PC-9 (cell line): ENCODE results near the gene DENND4A.

Experiments
- EZH2 ChIP-seq: fragments of 200-600 bp; sonication (generic); IDR thresholded peaks from 2 replicates; pipeline ENCODE4 v1.8.0; 2017; ENCODE audit warnings: antibody characterized with exemption, low read depth
- TF ChIP-seq, protein P1 (sequence below): fragments of 200-600 bp; sonication (generic); conservative IDR thresholded peaks from 2 replicates; pipeline ENCODE4 v1.6.1; 2017; ENCODE audit warnings: mixed run types, antibody characterized with exemption, mild to moderate bottlenecking, moderate library complexity

DNA sequence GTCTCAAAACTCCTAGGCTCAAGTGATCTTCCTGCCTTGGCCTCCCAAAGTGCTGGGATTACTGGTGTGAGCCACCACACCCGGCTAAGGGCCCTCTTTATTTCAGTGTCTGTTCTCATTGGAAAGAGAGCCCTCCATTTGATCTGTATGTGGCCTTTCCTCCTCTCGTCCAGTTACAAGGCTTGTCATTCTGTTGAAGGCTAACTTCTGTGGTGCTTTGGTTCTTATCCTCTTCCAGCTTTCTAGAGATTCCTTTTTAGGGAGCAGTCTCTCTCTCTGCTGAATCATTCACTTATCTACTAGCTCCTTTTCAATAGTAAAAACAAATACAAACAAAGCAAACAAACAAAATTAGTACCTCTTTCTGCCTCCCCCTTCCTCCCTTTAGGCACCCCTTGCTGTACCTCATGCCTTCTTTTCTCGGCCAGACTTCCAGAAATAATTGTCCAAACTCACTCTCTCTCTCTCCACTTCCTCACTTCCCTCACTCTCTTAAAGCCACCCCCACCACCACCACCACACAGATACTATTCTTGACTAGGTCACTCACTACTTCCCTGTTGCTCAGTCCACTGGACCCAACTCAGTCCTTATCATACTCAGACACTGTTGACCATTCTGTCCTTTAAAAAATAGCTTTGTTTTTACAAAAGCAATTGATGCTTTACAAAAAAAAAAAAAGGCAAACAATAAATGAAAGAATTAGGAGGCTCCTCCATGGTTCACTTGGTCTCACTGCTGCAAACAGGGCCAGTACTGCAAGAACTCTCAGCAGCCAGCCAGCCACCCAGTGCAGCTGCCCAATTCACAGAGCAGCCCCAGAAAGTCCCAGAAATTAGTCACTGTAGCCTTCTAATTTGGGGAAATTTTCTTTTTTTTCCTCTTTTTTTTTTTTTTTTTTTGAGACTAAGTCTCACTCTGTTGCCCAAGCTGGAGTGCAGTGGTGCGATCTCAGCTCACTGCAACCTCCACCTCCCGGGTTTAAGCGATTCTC lies 45.5 kb upstream of the DENND4A start:
- TF ChIP-seq, protein P1, sequence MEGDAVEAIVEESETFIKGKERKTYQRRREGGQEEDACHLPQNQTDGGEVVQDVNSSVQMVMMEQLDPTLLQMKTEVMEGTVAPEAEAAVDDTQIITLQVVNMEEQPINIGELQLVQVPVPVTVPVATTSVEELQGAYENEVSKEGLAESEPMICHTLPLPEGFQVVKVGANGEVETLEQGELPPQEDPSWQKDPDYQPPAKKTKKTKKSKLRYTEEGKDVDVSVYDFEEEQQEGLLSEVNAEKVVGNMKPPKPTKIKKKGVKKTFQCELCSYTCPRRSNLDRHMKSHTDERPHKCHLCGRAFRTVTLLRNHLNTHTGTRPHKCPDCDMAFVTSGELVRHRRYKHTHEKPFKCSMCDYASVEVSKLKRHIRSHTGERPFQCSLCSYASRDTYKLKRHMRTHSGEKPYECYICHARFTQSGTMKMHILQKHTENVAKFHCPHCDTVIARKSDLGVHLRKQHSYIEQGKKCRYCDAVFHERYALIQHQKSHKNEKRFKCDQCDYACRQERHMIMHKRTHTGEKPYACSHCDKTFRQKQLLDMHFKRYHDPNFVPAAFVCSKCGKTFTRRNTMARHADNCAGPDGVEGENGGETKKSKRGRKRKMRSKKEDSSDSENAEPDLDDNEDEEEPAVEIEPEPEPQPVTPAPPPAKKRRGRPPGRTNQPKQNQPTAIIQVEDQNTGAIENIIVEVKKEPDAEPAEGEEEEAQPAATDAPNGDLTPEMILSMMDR: no peak
- TF ChIP-seq EZH2: no peak
